BE2C (cell line): ENCODE results near the gene HUNK.

ENCODE experiments used
- DNase-seq: peaks from one replicate; pipeline ENCODE4 v3.0.0-alpha.2; 2020
- H3K27me3 ChIP-seq: fragments of 250-450 bp; sonication (Bioruptor Pico); 2 replicates; pipeline ENCODE4 v1.5.1; 2020; ENCODE audit warnings: mild to moderate bottlenecking
- H3K36me3 ChIP-seq: fragments of 250-450 bp; sonication (Bioruptor Pico); 2 replicates; pipeline ENCODE4 v1.5.1; 2020; ENCODE audit warnings: mild to moderate bottlenecking
- H3K4me1 ChIP-seq: fragments of 250-450 bp; sonication (Bioruptor Pico); 2 replicates; pipeline ENCODE4 v1.5.1; 2020
- H3K4me3 ChIP-seq: 2 replicates; pipeline ENCODE4 v1.5.1; 2011; ENCODE audit warnings: low read depth, low read length
- H3K9me3 ChIP-seq: fragments of 250-450 bp; sonication (Bioruptor Pico); 2 replicates; pipeline ENCODE4 v1.5.1; 2020
- TF ChIP-seq, protein P1 (sequence below): IDR thresholded peaks from 2 replicates; pipeline ENCODE4 v1.5.1; 2012; ENCODE audit warnings: mild to moderate bottlenecking, low read depth, low read length

The HUNK gene

DNA sequence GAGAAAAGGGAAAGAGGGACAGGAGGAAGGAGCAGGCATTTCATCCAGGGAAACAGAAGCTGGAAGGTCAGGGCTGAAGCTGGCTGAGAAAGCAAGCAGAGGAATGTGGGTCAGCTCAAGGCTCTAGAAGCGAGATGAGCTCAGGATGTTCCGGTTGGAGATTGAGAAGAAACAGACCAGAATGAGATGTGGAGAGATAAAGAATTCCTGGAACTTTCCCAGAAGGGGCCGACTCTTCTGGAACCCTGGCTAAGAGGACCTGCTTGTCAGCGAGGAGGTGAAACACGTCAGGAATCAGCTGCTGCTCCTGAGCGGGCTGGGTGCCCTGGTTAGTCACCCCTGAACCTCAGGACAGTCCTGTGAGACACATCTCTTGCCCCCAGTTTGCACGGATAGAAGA, 75.9 kb downstream of the HUNK start:
- TF ChIP-seq, protein P1, sequence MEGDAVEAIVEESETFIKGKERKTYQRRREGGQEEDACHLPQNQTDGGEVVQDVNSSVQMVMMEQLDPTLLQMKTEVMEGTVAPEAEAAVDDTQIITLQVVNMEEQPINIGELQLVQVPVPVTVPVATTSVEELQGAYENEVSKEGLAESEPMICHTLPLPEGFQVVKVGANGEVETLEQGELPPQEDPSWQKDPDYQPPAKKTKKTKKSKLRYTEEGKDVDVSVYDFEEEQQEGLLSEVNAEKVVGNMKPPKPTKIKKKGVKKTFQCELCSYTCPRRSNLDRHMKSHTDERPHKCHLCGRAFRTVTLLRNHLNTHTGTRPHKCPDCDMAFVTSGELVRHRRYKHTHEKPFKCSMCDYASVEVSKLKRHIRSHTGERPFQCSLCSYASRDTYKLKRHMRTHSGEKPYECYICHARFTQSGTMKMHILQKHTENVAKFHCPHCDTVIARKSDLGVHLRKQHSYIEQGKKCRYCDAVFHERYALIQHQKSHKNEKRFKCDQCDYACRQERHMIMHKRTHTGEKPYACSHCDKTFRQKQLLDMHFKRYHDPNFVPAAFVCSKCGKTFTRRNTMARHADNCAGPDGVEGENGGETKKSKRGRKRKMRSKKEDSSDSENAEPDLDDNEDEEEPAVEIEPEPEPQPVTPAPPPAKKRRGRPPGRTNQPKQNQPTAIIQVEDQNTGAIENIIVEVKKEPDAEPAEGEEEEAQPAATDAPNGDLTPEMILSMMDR: no peak
- Histone ChIP-seq H3K4me1 (no peaks in the 10 kb centered on the region), H3K27me3 (no peaks in the 10 kb centered on the region), H3K36me3 (no peaks in the 10 kb centered on the region), H3K4me3 (no peak overlapping the region), H3K9me3 (no peaks in the 10 kb centered on the region)
- no peak for DNase-seq

DNA sequence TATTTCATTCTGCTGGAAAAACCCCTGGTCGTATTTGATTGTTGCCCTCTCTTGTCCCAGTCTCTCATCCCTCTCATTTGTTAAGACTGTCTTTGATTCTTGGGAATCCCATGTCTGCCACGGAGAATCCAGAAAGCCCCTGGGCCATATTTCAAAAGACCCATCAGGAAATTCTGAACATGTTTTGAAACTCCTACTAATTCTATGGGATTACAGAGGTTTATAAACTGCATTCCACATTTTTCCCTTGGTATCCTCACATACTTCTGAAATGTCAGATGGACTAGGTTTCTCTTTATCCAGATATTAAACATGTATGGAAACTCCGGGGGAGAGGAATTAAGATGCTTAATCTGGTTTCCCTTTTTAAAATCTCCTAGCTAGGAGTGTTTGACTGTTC, 80.0 kb downstream of the HUNK start:
- TF ChIP-seq, protein P1: no peak
- no peak overlapping the region for H3K4me3 ChIP-seq

DNA sequence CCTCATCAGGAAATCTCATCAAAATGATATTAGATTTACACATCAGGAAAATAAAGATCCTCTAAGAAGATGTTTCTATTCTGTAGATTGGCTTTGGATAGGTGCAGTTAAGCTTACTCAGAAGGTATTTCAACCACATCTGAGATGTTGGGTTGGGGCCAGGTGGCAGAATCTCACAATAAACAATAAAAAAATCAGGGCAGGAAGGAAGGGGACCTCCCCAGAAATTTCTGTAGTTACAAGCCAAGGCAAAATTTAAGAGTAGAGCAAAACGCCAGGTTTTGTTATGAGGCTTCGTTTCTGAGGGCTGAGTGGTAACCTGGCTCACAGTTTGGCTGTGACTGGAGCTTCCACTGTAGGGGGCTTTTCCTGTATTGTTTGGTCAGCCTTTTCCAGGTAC, 84.8 kb downstream of the HUNK start:
- TF ChIP-seq, protein P1: no peak
- H3K27me3 ChIP-seq: no peaks in the 10 kb centered on the region

More for the DNA sequence above, 80.0 kb downstream of the HUNK start:
- Histone ChIP-seq H3K4me1 (no peaks in the 10 kb centered on the region), H3K36me3 (no peaks in the 10 kb centered on the region), H3K27me3 (no peaks in the 10 kb centered on the region), H3K9me3 (no peaks in the 10 kb centered on the region)
- DNase-seq: no peak

DNA sequence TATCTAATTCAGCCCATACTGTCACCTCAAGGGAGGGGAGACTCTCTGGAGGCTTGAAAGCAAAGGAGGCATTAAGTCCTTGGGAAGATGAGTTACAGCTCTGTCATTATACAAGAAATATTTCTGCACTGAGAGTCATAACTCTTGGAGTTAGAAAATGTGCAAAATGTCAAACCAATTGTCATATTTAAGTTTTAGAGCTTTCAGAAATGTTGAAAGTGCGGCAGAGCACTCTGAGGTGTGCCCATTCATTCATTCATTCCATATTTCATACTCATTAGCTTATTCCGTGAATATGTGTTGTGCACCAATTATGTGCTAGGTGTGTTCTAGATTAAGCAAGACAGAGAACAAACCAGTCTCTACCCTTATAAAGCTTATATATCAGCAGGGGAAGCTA, 87.1 kb downstream of the HUNK start:
- DNase-seq: no peak
- Histone ChIP-seq H3K9me3 (no peaks in the 10 kb centered on the region; the same call in 1 of the 2 replicates), H3K27me3 (no peaks in the 10 kb centered on the region), H3K36me3 (no peaks in the 10 kb centered on the region), H3K4me3 (no peak overlapping the region), H3K4me1 (no peaks in the 10 kb centered on the region)
- TF ChIP-seq, protein P1: no peak

More for the DNA sequence above, 84.8 kb downstream of the HUNK start:
- no peaks in the 10 kb centered on the region; the same call in 1 of the 2 replicates for H3K9me3 ChIP-seq
- H3K4me3 ChIP-seq: no peak overlapping the region
- H3K4me1 ChIP-seq: no peaks in the 10 kb centered on the region
- no peak for DNase-seq
- H3K36me3 ChIP-seq: no peaks in the 10 kb centered on the region

DNA sequence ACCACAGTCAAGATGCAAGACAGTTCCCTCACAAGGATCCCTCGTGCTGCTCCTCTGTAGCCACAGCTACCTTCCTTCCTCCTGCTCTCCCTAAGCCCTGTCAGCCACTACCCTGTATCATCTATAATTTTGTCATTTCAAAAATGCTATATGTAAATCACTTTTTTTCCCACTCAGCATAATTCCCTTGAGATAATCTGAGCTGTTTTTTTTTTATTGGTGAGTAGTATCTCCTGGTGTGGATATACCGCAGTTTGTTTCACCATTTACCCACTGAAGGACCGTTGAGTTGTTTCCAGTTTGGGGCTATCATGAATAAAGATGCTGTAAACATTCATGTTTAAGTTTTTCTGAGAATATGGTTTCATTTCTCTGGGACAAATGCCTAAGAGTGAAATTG, 88.2 kb downstream of the HUNK start:
- no peaks in the 10 kb centered on the region for H3K4me1 ChIP-seq
- TF ChIP-seq, protein P1: no peak
- H3K9me3 ChIP-seq: no peaks in the 10 kb centered on the region; the same call in 1 of the 2 replicates
- H3K36me3 ChIP-seq: no peaks in the 10 kb centered on the region
- DNase-seq: no peak
- no peaks in the 10 kb centered on the region for H3K27me3 ChIP-seq
- H3K4me3 ChIP-seq: no peak overlapping the region

DNA sequence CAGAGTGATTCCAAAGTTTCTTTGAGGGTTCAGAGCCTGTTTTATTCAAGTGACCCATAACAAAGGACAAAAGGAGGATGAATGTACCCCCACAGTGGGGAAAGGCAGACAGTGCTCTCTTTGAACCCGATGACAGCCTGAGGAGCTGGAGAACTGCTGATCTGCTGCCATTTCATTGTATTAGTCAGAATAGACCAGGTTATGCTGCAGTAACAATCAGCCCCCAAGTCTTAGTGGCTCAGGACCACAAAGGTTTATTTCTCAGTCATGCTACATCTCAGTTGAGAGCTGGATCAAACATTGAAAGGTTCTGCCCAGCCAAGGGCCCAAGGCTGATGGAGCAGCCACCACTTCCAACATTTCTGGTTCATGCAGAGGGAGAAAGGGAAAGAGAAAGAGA, 88.9 kb downstream of the HUNK start:
- Histone ChIP-seq H3K4me1 (no peaks in the 10 kb centered on the region), H3K9me3 (no peaks in the 10 kb centered on the region; the same call in 1 of the 2 replicates), H3K4me3 (no peak overlapping the region), H3K27me3 (no peaks in the 10 kb centered on the region), H3K36me3 (no peaks in the 10 kb centered on the region)
- TF ChIP-seq, protein P1: no peak
- DNase-seq: no peak
